GM23338 (cell line): Measurements from ENCODE around the gene KIFC3. TPM values are rescaled to one million over a fixed set of nuclear protein-coding genes. Genes with fewer than 3 reads are reported as not detected.

ENCODE experiments used
- CREB1 ChIP-seq: fragments of 250-450 bp; sonication (Bioruptor Pico); IDR thresholded peaks from 2 replicates; pipeline ENCODE4 v1.5.0; 2020; ENCODE audit warnings: low read depth, mild to moderate bottlenecking, moderate library complexity
- CTCF ChIP-seq, 2 experiments: fragments of 200-600 bp in 1 of 2; sonication (generic) in 1 of 2; conservative IDR thresholded peaks; 2 replicates each; pipeline versions ENCODE4 v1.5.1 to v1.6.1; 2016 to 2017; ENCODE audit warnings: antibody characterized with exemption in 2 of 2, low read depth in 2 of 2, mild to moderate bottlenecking in 2 of 2, moderate library complexity in 1 of 2
- EZH2 ChIP-seq: fragments of 200-600 bp; sonication (generic); IDR thresholded peaks from one replicate; pipeline ENCODE4 v1.8.0; 2017; ENCODE audit warnings: antibody characterized with exemption, mild to moderate bottlenecking, low read depth; ENCODE audit not compliant: unreplicated experiment
- EZH2phosphoT487 ChIP-seq: fragments of 200-600 bp; sonication (generic); IDR thresholded peaks from one replicate; pipeline ENCODE4 v1.8.1; 2018; ENCODE audit warnings: antibody characterized with exemption; ENCODE audit not compliant: unreplicated experiment
- JUNB ChIP-seq: IDR thresholded peaks from one replicate; pipeline ENCODE4 v1.6.1; 2016; ENCODE audit warnings: antibody characterized with exemption; ENCODE audit not compliant: unreplicated experiment
- NANOG ChIP-seq: IDR thresholded peaks from 2 replicates; pipeline ENCODE4 v1.6.1; 2016; ENCODE audit warnings: antibody characterized with exemption, borderline replicate concordance
- POLR2AphosphoS5 ChIP-seq: IDR thresholded peaks from 2 replicates; pipeline ENCODE4 v1.6.1; 2016; ENCODE audit warnings: antibody characterized with exemption, low read depth
- ZNF114 ChIP-seq: fragments of 250-450 bp; sonication (Bioruptor Pico); IDR thresholded peaks from 2 replicates; pipeline ENCODE4 v1.5.0; 2020; ENCODE audit warnings: mild to moderate bottlenecking, moderate library complexity
- ZNF331 ChIP-seq: fragments of 250-450 bp; sonication (Bioruptor Pico); IDR thresholded peaks from 2 replicates; pipeline ENCODE4 v1.5.0; 2020; ENCODE audit warnings: low read depth, mild to moderate bottlenecking, moderate library complexity
- polyA plus RNA-seq: library from polyadenylated mRNA; unstranded; fragments of >200 nt; fragmentation: Nextera tagmentation; extraction: Ambion mirVana; gene quantifications from 2 replicates; pipeline ENCODE4 v1.2.1, GENCODE V29; 2016
- total RNA-seq: library from RNA; depleted of rRNA; stranded (reverse); fragments of >200 nt; shearing (Covaris generic); gene quantifications from 2 replicates; pipeline ENCODE4 v1.2.3, GENCODE V29; 2014
- TF ChIP-seq, protein P1 (sequence below): fragments of 250-450 bp; sonication (Bioruptor Pico); IDR thresholded peaks from 2 replicates; pipeline ENCODE4 v1.5.0; 2020; ENCODE audit warnings: mild to moderate bottlenecking, moderate library complexity

Gene KIFC3
- total and polyA plus RNA-seq, 2 experiments from 2014 or later = 4.4 to 12.5 TPM

DNA sequence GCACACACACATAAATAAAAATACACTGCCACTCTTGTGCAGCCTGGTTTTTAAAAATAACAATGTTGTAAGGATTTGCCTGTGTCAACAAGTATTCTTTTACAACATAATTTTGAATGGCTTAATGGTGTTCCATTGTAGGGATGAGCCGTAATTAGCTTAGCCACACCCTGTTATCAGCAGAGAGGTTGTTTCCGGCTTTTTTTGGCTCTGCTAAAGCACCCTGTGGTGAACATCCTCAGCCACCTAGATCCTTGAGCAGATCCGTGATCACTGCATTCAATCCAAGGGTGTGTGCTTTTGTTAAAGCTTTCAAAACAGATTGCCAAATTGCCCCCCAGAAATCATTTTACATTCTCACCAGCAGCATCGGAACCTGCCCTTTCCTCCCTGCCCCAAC is 59.7 kb downstream of the KIFC3 start (continued):
- TF ChIP-seq, protein P1, sequence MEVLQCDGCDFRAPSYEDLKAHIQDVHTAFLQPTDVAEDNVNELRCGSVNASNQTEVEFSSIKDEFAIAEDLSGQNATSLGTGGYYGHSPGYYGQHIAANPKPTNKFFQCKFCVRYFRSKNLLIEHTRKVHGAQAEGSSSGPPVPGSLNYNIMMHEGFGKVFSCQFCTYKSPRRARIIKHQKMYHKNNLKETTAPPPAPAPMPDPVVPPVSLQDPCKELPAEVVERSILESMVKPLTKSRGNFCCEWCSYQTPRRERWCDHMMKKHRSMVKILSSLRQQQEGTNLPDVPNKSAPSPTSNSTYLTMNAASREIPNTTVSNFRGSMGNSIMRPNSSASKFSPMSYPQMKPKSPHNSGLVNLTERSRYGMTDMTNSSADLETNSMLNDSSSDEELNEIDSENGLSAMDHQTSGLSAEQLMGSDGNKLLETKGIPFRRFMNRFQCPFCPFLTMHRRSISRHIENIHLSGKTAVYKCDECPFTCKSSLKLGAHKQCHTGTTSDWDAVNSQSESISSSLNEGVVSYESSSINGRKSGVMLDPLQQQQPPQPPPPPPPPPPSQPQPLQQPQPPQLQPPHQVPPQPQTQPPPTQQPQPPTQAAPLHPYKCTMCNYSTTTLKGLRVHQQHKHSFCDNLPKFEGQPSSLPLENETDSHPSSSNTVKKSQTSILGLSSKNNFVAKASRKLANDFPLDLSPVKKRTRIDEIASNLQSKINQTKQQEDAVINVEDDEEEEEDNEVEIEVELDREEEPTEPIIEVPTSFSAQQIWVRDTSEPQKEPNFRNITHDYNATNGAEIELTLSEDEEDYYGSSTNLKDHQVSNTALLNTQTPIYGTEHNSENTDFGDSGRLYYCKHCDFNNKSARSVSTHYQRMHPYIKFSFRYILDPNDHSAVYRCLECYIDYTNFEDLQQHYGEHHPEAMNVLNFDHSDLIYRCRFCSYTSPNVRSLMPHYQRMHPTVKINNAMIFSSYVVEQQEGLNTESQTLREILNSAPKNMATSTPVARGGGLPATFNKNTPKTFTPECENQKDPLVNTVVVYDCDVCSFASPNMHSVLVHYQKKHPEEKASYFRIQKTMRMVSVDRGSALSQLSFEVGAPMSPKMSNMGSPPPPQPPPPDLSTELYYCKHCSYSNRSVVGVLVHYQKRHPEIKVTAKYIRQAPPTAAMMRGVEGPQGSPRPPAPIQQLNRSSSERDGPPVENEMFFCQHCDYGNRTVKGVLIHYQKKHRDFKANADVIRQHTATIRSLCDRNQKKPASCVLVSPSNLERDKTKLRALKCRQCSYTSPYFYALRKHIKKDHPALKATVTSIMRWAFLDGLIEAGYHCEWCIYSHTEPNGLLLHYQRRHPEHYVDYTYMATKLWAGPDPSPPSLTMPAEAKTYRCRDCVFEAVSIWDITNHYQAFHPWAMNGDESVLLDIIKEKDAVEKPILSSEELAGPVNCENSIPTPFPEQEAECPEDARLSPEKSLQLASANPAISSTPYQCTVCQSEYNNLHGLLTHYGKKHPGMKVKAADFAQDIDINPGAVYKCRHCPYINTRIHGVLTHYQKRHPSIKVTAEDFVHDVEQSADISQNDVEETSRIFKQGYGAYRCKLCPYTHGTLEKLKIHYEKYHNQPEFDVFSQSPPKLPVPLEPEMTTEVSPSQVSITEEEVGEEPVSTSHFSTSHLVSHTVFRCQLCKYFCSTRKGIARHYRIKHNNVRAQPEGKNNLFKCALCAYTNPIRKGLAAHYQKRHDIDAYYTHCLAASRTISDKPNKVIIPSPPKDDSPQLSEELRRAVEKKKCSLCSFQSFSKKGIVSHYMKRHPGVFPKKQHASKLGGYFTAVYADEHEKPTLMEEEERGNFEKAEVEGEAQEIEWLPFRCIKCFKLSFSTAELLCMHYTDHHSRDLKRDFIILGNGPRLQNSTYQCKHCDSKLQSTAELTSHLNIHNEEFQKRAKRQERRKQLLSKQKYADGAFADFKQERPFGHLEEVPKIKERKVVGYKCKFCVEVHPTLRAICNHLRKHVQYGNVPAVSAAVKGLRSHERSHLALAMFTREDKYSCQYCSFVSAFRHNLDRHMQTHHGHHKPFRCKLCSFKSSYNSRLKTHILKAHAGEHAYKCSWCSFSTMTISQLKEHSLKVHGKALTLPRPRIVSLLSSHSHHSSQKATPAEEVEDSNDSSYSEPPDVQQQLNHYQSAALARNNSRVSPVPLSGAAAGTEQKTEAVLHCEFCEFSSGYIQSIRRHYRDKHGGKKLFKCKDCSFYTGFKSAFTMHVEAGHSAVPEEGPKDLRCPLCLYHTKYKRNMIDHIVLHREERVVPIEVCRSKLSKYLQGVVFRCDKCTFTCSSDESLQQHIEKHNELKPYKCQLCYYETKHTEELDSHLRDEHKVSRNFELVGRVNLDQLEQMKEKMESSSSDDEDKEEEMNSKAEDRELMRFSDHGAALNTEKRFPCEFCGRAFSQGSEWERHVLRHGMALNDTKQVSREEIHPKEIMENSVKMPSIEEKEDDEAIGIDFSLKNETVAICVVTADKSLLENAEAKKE = no peak
- TF ChIP-seq POLR2AphosphoS5 (no peak), JUNB (no peak), NANOG (no peak), ZNF114 (no peak), EZH2phosphoT487 (no peak), ZNF331 (CRISPR knock-in tag) (no peak), EZH2 (no peak), CTCF (conservative IDR thresholded peaks at IDR 0.05; ENCODE audit: low read depth in 2 of 2) (no peak), CREB1 (no peak)
